Measurements from ENCODE around the gene PLBD2.

Gene PLBD2, protein sequence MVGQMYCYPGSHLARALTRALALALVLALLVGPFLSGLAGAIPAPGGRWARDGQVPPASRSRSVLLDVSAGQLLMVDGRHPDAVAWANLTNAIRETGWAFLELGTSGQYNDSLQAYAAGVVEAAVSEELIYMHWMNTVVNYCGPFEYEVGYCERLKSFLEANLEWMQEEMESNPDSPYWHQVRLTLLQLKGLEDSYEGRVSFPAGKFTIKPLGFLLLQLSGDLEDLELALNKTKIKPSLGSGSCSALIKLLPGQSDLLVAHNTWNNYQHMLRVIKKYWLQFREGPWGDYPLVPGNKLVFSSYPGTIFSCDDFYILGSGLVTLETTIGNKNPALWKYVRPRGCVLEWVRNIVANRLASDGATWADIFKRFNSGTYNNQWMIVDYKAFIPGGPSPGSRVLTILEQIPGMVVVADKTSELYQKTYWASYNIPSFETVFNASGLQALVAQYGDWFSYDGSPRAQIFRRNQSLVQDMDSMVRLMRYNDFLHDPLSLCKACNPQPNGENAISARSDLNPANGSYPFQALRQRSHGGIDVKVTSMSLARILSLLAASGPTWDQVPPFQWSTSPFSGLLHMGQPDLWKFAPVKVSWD

DNA sequence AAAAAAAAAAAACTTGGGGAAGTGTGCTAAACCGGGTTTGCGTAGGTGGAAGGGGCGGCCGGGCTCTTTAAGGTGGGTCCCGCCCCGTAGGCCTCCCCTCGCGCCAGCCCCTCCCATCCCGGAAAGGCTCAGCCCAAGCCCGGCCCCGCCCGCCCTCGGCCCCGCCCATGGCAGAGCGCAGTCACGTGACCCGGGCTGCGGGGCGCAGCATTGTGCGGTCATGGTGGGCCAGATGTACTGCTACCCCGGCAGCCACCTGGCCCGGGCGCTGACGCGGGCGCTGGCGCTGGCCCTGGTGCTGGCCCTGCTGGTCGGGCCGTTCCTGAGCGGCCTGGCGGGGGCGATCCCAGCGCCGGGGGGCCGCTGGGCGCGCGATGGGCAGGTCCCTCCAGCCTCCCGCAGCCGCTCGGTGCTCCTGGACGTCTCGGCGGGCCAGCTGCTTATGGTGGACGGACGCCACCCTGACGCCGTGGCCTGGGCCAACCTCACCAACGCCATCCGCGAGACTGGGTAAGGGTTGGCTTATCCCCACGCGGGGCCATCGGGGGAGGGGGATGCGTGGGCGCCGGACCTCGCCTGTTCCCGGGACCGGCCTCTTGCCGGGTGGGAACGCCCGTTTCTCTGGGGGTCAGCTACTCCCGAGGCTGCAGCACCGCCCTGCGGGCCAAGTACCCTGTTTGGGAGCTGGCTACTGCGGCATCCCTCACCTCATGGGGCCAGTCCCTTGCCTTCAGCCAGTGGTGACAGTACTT is at the start of gene PLBD2:
Gene PLBD2, plus strand, starts transcription at position 207 of the 752 bp plus-strand sequence. Its CDS starts 14 bp downstream, at position 221.
- peak; percentile 66 to 95 for DNase-seq

DNA sequence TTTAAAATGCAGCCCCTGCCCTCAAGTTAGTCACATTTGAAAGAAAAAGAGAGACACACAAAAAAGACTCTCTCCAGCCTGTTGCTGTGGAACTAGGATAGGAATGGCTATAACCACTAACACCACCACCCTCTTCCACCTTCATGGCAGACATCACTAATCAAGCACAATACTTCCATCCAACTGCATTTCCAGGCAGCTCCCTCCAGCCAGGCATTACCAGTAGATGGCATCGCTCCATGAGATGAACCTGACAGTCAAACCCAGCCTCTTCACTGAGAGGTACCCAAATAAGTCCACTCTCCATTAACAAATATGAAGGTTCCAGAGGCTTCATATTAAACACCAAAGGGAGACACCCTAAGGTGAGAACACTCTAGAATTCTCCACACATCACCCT is 47.9 kb upstream of the PLBD2 start:
- DNase-seq = peak in 1 of 2 experiments; percentile 22

DNA sequence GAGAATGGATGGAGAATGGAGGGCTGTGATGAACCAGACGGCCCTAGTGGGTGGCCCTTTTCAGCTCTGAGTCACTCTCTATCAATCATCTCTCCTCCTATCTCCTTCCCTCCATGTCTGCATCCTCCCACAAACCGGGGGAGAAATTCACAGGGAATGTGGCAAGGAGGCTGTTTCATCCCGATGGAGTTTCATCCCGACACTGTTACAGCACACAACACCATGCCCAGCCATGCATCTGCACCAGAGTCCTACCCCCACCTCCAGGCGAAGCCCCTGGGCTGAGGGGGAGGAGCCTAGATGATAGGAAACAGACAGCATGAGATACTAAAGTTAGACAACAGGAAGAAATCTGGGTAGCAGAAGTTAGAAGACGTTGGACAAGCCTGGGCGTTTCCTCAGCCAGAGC is 44.3 kb upstream of the PLBD2 start:
- DNase-seq = no peak

DNA sequence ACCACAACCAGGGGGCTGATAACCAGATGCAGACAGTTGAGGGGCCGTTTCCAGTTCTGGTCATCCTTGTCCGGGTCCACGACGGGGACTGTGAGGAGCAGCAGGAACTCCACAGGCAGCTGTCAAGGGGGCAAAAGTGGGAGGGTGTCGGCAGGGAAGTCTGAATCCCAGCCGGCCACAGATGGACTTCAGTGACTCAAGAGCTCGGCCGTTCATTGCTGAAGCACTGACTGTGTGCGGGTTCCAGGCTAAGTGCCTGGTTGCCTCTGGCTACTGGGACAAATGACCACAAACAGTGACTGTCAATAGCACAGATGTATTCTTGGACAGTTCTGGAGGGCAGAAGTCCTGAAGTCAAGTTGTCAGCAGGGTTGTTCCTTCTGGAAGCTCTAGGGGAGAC is 43.0 kb upstream of the PLBD2 start:
- no peak for DNase-seq

DNA sequence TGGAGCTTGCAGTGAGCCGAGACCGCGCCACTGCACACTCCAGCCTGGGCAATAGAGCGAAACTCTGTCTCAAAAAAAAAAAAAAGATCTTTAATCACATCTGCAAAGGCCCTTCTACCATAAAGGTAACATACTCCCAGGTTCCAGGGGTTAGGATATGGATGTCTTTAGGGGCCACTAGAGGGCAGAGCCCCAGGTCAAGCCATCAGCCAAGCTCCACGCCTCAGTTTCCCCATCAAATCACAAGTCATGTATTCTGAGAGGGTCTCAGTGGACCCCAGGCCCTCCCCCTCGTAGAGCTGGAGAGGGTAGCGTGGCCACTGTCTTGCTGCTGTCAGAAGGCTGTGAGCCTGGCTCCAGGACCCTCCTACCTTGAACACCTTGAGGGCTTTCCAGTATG is 42.2 kb upstream of the PLBD2 start:
- no peak for DNase-seq

DNA sequence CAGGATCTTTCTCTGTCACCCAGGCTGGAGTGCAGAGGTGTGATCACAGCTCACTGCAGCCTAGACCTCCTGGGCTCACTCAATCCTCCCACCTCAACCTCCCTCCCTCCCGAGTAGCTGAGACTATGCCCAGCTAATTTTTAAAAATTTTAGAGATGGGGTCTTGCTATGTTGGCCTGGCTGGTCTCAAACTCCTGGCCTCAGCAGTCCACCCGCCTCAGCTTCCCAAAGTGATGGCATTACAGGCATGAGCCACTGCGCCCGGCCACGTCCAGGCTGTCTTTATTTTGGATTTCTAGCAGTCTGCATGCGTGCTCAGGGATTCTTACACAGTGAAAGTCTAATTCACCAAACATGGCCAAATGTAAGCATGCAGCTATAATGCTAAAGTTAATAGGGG is 41.3 kb upstream of the PLBD2 start:
- DNase-seq = no peak

DNA sequence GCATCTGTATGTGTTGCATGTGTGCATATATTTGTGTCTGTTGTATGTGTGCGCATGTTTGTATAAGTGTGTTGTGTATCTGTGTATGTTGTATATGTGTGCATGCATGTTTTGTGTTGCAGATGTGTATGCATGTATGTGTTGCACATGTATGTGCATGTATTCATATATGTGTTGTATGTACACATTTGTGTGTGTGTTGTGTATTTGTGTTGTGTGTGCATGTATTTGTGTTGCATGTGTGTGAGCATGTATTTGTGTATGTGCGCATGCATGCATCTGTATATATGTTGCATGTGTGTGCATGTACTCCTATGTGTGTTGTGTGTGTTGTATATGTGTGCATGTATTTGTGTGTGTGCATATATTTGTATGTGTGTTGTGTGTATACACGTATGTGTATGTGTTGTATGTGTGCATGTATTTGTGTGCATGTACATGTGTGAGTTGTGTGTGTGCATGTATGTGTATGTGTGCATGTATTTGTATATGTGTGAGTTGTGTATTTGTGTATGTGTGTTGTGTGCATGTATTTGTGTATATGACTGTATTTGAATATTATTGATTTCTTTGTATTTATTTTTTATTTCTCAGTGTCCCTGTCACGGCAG is 40.2 kb upstream of the PLBD2 start:
- DNase-seq = no peak

DNA sequence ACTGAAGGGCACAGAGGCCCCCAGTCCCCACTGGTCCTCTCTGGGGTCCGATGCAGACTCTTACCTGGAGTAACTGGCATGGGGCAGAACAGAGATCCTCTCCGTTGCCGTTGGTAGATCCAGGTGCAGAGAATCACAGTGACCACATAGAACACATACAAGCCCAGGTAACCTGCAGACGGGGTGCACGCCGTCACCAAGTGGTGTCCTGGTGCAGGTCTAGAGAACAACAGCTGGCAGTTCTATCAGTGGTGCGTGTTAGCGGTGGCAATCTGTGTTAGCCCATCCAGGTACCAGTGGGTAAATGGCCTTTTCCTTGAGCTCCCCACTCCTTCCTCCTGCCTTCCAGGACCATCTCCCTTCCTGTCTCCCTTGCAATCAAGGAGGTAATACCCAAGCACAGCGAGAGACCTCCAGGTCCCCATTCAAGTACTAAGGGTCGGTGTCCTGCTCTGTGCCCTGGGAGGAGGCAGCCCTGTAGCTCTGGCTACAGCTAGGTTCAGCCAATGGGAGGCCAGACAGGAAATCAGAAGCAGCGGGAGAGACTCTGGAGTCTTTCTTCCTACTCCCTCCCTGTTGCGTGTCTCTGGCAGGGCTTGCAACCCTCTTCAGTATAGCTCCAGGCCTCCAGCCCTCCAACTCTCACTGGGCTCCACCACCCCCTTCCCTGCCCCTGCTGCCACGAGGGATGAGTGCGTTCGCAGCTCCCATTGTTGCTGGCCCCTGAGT is 39.3 kb upstream of the PLBD2 start:
- no peak for DNase-seq

DNA sequence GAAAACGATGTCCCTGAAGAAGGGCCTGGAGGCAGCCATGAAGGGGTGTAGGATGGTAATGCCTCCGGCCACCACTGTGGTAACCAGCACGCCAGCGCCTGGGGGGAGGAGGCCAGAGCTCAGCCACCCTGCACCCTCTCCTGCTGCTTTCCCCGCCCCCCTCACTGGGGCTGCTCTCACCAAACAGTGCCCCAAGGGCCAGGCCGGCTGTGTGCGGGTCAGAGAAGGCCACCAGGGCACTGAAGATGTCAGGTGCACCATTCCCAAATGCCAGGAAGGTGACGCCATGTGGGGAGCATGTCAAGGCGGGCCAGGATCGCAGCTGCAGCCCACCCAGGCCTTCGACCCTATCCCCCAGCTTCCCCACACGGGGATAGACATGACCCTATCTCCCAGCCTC is 38.0 kb upstream of the PLBD2 start:
- DNase-seq = no peak

DNA sequence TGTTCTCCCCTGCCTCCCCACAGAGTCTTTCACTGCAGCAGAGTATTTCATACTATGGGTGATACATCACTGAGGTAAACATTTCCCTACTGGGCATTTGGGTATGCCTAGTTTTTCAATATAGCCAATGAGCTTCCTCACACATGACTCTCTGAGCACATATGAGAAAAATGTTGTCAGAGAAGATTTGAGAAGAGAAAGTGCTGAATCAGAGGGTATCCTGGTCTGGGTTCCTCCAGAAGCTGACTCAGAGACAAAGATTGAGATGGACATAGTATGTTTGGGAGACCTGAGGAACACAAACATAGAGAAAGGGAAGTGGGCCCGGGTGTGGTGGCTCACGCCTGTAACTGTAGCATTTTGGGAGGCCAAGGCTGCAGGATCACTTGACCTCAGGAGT is 36.0 kb upstream of the PLBD2 start:
- no peak for DNase-seq

DNA sequence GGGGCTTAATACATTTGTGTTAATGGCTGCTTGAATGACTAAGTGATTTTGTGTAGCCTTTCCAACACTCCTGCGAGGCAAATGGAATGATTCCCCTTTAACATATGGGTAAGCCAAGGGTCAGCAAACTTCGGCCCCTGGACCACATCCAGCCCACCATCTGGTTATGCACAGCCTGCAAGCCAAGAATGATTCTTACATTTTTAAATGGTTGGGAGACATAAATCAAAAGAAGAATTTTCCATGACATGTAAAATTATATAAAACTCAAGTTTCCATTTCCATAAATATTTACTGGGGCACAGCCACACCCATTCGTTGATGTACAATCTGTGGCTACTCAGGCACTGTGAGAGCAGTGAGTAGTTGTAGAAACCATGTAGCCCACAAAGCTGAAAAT is 32.5 kb upstream of the PLBD2 start:
- DNase-seq = no peak

DNA sequence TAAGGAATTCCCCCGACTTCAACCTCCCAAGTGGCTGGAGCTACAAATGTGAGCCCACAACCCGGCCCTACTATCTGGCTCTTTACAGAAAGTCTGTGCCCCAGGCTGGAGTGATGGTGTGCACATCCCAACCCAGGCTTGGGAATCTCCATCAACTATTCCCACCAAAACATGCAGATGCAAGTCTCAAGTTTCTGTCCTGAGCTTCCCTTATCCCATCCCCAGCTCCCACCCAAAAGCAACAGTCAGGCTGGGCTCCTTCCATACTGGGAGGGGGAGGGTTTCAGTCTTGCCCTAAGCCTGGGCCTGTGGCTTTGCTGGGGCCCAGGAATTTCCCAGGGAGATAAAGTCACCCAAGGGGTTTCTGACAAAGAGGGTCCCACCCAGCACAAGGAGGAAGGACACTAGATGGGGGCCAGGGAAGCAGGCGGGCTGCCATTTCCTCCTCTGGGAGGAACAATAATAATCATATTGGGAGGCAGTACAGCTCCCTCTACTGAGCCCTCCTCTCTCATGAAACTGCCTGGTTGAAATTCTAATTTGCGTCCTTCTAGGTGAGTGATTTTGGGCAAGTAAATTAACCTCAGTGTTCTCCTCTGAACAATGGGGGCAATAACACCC is 31.5 kb upstream of the PLBD2 start:
- DNase-seq = no peak

DNA sequence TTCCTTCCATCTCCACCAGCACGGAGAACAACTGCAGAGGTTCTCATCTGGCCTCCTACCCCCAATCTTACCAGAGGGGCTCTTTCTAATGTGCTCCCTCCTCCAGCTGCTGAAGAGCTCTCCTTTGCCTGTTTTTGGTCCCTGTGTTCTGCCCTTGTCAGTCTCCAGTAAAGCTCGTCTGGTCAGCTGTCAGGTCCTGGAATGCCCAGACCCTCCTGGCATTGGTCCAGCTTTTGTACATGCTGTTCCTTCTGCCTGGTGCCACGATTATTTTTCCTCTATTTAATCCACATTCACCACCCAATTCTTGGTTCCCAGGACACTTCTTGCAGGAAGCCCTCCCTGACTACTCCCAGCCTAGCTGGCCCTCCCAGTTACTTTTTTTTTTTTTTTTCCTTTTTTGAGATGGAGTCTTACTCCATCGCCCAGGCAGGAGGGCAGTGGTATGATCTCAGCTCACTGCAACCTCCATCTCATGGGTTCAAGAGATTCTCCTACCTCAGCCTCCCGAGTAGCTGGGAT is 30.0 kb upstream of the PLBD2 start:
- DNase-seq = no peak

DNA sequence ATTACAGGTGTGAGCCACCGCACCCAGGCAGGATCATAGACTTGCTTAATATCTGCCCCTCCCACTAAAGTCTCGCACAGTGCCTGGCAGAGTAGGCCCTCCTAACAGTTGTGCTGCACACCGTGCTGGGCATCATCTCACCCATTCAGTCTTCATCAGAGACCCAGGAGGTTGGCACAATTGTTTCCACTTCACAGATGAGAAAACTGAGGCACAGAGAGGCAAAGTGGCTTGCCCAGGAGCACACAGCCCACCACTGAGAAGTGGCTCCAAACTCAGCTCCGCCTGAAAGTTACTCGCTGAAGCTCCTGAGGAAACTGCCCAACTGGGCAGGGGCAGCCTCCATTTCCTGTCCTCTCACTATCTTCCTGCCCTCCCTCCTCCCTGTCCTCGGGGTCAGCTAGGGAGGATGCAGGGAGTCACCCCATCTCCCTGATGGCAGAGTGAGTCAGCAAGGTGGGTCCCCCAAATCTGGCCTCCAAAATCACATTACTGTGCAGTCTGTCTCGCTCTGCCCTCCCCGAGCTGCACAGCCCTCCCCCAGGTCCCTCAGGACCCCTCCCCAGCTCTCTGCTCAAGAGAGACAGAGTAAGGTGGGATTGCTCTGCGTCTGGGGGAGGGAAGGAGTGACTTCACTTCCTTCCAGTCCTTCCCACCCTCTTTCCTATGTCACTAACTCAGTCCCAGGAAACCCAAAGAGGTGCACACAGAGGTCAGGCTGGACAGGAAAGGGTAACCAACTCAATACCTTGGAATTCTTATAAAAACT is 29.2 kb upstream of the PLBD2 start:
- DNase-seq = no peak

DNA sequence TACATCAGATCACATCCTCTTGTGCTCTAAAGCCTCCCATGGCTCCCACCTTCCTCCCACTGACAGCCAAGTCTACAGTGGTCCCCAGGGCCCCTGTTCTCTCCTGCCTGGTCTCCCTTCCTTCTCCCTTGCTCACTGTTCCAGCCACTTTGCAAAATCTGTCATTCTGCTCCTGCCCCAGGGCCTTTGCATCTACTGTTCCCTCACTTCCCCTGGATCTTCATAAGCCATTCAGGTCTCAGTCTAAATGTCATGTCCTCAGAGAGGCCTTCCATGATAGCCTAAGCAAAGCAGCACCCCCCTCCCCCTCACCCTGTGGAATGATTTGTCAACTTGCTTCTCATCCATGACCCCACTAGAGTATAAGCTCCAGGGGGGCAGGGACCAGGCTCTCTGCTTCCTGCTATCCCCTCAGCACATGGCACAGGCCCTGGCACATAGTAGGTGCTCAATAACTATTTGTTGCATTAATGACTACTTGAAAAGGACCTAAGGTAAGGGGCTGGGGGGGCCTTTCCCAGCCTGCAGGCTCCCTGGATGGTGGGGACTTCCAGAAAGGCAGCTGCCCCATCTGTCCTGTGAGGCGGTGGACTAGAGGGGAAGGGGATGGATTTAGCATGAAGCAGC is 28.5 kb upstream of the PLBD2 start:
- no peak for DNase-seq

DNA sequence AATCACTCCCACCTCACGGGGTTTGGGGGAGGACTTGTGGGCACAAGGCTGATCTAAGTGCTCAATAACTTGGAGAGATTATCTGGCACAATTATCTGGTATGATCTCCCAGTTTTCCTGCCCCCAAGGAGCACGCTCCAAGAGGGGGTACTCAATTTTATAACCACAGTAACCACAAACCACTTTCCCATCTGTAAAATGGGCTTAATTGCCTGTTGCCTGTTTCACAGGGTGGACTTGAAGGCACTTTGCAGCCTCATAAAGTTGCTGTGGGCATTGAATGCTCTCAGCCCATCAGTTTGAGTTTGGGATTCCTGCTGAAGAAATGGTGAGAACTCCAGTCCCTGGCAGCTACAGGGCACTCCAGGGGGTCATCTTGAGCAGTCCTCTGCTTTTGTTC is 27.9 kb upstream of the PLBD2 start:
- DNase-seq = no peak

DNA sequence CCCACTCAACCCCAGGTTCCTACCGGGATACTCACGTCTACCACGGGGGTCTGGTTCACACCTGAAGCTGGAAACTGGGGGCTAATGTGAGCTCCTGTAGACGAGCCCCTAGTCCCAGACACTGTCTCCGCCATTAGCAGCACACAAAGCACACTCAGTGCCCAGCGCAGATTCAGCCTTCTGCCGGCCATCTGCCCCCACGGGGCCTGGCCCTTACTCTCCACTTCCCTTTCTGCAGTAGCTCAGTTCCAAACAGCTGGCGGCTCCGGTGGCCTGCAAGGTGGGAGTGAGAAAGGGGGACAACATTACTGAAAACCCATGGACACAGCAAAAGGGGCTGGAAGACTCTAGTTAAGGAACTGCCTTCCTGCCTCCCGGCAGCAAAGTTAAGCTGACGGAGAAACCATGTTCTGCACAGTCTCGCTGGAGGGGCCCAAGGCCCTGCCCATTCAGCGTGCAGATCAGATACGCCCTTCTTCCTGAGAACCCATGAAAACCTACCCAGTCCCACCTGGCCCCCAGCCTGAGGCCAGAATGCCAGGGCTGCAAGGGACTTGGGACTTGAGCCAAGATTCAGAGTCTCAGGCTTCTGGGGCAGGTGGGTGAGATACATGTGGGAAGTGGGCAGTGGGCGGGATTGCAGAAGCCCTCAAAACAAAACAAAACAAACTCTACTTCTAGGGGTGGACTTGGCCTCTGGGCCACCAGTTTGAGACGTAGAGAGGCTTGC is 25.5 kb upstream of the PLBD2 start:
- no peak for DNase-seq

DNA sequence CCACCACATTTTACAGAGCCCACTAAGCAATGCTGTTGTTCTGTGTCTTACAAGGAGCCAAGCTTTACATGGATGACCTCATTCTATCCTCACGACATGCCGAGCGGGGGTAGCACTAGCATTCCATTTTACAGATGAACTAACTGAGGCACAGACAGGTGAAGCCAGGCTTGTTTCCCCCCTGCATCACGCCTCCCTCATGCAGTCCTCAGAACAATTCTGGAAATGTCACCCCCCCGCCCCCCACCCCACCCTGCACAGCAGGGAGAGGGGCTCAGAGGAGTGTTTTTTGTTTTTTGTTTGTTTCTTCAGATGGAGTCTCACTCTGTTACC is 25.0 kb upstream of the PLBD2 start:
- no peak for DNase-seq

DNA sequence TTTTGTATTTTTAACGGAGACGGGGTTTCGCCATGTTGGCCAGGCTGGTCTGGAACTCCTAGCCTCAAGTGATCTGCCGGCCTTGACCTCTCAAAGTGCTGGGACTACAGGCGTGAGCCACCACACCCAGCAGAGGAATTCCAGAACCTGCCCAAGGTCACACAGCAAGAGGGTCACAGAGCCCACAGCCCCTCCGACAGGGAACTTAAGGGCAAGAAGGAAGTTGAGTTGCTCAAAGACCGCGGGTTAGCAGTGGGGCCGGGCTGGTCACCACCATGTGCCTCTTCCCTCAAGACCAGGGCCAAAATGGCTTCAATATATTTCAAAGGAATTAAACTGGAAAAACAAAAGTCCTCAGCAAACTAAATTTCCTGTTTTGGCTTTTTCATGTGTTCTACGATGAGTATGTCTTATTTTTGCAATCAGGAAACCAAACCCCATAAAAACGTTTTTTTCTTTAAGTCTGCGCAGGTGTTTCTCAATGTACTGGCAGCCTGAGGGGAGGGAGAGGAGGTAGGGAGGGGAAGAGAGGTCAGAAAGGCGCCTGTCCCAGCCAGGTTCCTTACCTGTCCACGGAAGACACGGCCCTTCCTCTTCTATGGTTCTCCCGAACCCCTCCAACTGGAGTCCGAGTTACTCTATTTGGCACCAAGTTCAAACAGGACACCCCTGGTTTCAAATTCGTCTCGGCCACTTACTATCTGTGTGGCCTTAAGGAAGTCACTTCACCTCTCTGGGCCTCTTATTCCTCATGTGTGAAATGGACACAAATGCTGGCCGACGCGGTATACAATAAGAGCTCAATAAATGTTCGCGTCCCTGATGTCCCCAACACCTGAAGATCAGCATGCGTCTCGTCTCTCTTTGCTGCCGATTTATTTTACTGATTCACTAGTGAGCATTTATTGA is 24.3 kb upstream of the PLBD2 start:
- no peak for DNase-seq

All from NCI-H526 (cell line).